HL-60 (cell line): ENCODE results near the gene SLC6A6.

Experiments used
- CTCF ChIP-seq: IDR thresholded peaks from one replicate; pipeline ENCODE4 v1.5.1; 2011; ENCODE audit warnings: low read length, control low read depth, inconsistent platforms; ENCODE audit not compliant: insufficient read depth
- GABPA ChIP-seq: IDR thresholded peaks from 2 replicates; pipeline ENCODE4 v1.6.1; 2012; ENCODE audit warnings: low read depth
- POLR2AphosphoS5 ChIP-seq: IDR thresholded peaks from 2 replicates; pipeline ENCODE4 v1.6.1; 2012; ENCODE audit warnings: low read depth

- no peak for TF ChIP-seq CTCF
- no peak for TF ChIP-seq POLR2AphosphoS5
- TF ChIP-seq GABPA, result no peak
Observed at GRCh38 chr3:14386254-14386653, 16.2 kb upstream of the SLC6A6 start.
